ENCODE results near the gene RDH5.
A peak's percentile ranks its signal among the peaks of the same experiment; 100 is the strongest.

RDH5 gene

GRCh38 chr12:55712700-55713415 is 7.3 kb upstream of the RDH5 start:
- no peak for TF ChIP-seq CTCF (conservative IDR thresholded peaks at IDR 0.05; ENCODE audit: low read depth, low read length)
- H3K4me3 ChIP-seq (ENCODE audit: low read depth, low read length): no peak overlapping the region
- DNase-seq (ENCODE audit: low read depth): no peak

DNA sequence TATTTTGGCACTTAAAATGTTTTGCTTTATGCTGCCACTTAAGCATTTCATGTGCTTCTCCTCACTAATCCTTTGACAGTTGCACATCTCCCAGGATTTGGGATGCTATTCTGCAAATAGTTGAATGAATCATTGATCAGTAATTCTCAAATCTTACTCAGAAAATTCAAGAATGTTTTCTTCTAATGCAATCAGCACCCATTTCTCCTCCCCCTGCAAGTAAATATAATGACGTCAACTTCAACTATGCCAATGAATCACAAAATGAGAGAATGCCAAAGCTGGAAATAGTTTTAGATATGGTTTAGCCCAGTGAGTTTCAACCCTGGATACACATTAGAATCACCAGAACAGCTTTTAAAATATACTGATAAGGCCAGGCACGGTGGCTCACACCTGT is 6.5 kb upstream of the RDH5 start:
- no peak for TF ChIP-seq CTCF (conservative IDR thresholded peaks at IDR 0.05; ENCODE audit: low read depth, low read length)
- H3K4me3 ChIP-seq (ENCODE audit: low read depth, low read length): no peak overlapping the region
- peak; percentile 82 for DNase-seq (ENCODE audit: low read depth)

DNA sequence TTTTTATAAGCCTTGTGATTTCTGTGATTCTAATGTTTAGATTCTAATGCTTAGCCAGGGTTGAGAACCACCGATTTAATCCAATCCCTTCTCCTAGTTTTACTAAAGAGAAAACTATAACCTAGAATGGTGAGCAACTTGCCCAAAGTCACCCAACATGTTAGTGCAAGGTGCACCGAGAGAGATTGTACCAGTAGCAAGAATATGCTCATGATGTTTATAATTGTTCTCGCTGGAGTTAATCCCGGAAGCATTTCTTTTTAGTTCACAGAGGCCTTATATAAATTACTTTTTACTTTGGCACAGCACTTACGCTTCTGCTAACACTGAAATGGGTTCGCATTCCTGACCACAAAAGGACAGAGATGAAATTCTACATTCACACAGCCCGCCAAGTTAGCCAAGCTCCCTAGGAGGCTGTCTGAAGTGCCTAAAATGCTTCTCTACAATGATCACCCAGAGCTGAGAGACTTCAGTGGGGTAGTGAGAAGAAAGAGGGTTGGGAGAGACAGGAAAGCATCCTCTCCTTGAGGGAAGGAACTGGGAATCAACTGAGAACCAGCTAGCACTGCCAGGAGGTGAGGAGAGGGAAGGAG is 4.9 kb upstream of the RDH5 start:
- peak; percentile 37 for DNase-seq (ENCODE audit: low read depth)
- TF ChIP-seq CTCF (conservative IDR thresholded peaks at IDR 0.05; ENCODE audit: low read depth, low read length): no peak
- H3K4me3 ChIP-seq (ENCODE audit: low read depth, low read length): peak overlapping the region; percentile 78

DNA sequence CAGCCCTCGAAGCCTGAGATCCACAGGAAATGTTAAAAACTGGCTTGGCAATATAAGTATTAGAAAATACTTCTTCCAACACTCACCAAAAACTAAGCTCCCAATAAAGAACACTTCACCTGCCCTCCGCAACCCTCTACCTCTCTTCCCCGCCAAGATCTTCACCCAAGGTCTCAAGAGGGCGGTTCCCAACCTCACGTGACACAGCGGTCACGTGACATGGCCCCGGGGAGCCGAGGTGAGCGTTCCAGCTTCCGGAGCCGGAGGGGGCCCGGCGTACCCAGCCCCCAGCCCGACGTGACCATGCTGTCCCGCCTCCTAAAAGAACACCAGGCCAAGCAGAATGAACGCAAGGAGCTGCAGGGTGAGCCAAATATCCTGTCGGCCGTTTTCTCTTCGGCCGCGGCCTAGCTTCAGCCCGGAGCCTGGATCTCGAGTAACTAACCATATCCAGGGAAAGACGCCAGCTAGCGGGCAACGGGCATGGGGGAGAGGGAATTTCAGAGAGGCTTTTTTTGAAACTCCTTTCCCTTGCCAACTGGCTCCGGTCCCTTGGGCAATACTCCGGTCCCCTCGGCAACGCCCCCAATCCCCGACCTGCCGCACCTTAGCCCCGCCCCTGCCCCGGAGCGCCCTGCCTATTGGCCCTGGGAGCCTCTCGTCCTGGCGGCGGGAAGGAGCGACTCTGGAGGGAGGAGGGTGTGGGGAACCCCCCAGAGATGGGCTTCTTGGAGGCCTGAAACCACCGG is 4.2 kb upstream of the RDH5 start, which contains the start of gene BLOC1S1:
Gene BLOC1S1, plus strand, starts transcription at position 214 of the 749 bp plus-strand sequence. Its CDS starts 6 bp downstream, at position 220.
- DNase-seq (ENCODE audit: low read depth): peak; percentile 96
- TF ChIP-seq CTCF (conservative IDR thresholded peaks at IDR 0.05; ENCODE audit: low read depth, low read length): no peak

GRCh38 chr12:55716582-55716957 is 3.6 kb upstream of the RDH5 start:
- DNase-seq (ENCODE audit: low read depth): no peak
- H3K4me3 ChIP-seq (ENCODE audit: low read depth, low read length): peak overlapping the region; percentile 78
- no peak for TF ChIP-seq CTCF (conservative IDR thresholded peaks at IDR 0.05; ENCODE audit: low read depth, low read length)

More for the DNA sequence above, 4.2 kb upstream of the RDH5 start, which contains the start of gene BLOC1S1:
- peak within 1 kb of the TSS; percentile 78 for H3K4me3 ChIP-seq (ENCODE audit: low read depth, low read length)

DNA sequence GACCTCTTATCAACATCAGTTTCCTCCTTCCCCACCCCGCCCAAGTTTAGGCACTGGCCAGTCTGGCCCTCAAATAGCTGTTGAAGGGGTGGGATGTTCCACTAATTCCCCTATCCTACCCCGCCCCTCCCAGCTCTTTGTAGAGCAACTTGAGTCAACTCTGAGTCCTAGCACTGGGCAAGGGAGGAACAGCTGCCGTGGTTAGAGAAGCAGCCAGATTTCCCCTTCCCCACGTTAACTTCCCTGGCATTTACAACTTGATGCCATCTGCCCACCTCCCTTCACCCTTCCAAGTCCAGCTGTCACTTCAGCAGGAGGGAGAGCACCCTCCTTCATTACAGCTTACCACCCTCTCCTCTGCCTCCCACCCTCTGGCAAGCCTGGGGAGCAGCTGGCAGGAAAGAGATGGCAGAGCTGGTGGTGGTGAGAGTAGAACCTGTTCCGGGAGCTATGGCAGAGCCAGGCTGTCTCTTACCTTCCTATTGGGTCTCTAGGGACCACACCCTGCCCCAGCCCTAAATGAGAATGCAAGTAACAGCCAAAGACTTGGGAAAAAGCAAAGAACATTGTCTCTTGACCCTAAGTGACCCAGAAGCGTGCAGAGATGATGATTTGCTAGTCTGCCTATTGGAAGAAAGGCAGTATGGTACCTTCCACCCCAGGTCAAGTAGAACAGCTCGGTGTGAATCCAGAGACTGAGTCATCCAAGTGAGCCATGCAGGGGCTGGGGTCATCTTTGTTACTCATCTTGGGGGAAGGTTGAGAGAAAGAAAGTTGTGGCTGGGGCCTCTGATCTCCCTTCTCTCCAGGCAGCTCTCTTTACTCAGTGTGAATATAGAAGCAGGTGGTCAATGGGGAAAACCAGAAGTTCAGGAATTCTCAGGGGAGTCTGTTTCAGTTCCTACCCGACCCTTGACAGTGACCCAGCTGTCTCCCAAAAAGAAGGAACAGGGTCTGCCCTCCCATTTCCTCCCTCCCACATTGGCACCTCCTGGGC is 2.9 kb upstream of the RDH5 start:
- TF ChIP-seq CTCF (conservative IDR thresholded peaks at IDR 0.05; ENCODE audit: low read depth, low read length): no peak
- DNase-seq (ENCODE audit: low read depth): peak; percentile 72
- H3K4me3 ChIP-seq (ENCODE audit: low read depth, low read length): peak overlapping the region; percentile 78
